ENCODE results near the gene GJB3. TPM values are rescaled to one million over a fixed set of nuclear protein-coding genes. Genes with fewer than 3 reads are reported as not detected.

GJB3 gene
- total RNA-seq, 1 experiment from 2014 or later = 46.7 TPM

GRCh38 chr1:34779962-34780361 is 1.1 kb upstream of the GJB3 start:
- peak overlapping the region; percentile 86 for H3K4me2 ChIP-seq (ENCODE audit: low read length)
- H3K4me3 ChIP-seq (replicated peaks in 1 of 2; ENCODE audit: low read depth in 1 of 2, low read length in 2 of 2) = 0 out of 4 replicates have a peak overlapping the region, but pooled peaks of 1 of the 2 experiments have one; percentile 84
- POLR2A ChIA-PET = interaction anchor here (1.0 to 1.5 kb wide), 4 partner anchors 15 to 80 kb away, joined by 4 to 5 read pairs (median 4); partner anchors contain the start of genes GJB4, GJB5 and SMIM12
- no peaks in the 10 kb centered on the region for H3K9me3 ChIP-seq (ENCODE audit: control insufficient read depth in 1 of 2, insufficient read depth in 1 of 2, low read depth in 1 of 2, low read length in 2 of 2)
- intact Hi-C loops (cut with micrococcal nuclease) = loop anchor here (2.0 kb wide), 1 partner anchor 17 kb away; no protein-coding TSS in a partner anchor
- TF ChIP-seq EZH2 (IDR thresholded peaks at IDR 0.05) (no peak), ATF3 (IDR thresholded peaks at IDR 0.05) (no peak), SIN3A (IDR thresholded peaks at IDR 0.05; ENCODE audit: low read depth) (no peak), TCF7L2 (IDR thresholded peaks at IDR 0.05; ENCODE audit: borderline replicate concordance, extremely low read depth, insufficient read depth, insufficient read length) (no peak), SRF (IDR thresholded peaks at IDR 0.05; ENCODE audit: low read depth) (no peak), ZNF274 (IDR thresholded peaks at IDR 0.05; ENCODE audit: low read depth, low read length) (no peak), ZFX (IDR thresholded peaks at IDR 0.05) (no peak), REST (IDR thresholded peaks at IDR 0.05; ENCODE audit: low read depth) (no peak), ZBTB33 (IDR thresholded peaks at IDR 0.05; ENCODE audit: extremely low read depth, insufficient replicate concordance, low read length) (no peak), CEBPB (IDR thresholded peaks at IDR 0.05; ENCODE audit: low read depth) (no peak), POLR2AphosphoS5 (IDR thresholded peaks at IDR 0.05; ENCODE audit: low read depth, low read length) (no peak), JUND (IDR thresholded peaks at IDR 0.05) (no peak), POLR2A (IDR thresholded peaks at IDR 0.05; ENCODE audit: borderline replicate concordance, extremely low read depth, insufficient read depth, insufficient read length) (no peak), EGR1 (IDR thresholded peaks at IDR 0.05; ENCODE audit: low read depth) (no peak), YY1 (IDR thresholded peaks at IDR 0.05; ENCODE audit: extremely low read depth, insufficient replicate concordance, low read depth, low read length) (no peak), SP1 (IDR thresholded peaks at IDR 0.05; ENCODE audit: low read depth) (no peak), ELF1 (IDR thresholded peaks at IDR 0.05; ENCODE audit: borderline replicate concordance, low read depth) (no peak), RAD21 (IDR thresholded peaks at IDR 0.05; ENCODE audit: low read depth) (no peak)
- TF ChIP-seq, protein P1, sequence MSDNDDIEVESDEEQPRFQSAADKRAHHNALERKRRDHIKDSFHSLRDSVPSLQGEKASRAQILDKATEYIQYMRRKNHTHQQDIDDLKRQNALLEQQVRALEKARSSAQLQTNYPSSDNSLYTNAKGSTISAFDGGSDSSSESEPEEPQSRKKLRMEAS (IDR thresholded peaks at IDR 0.05) = no peak
- TF ChIP-seq, protein P2, sequence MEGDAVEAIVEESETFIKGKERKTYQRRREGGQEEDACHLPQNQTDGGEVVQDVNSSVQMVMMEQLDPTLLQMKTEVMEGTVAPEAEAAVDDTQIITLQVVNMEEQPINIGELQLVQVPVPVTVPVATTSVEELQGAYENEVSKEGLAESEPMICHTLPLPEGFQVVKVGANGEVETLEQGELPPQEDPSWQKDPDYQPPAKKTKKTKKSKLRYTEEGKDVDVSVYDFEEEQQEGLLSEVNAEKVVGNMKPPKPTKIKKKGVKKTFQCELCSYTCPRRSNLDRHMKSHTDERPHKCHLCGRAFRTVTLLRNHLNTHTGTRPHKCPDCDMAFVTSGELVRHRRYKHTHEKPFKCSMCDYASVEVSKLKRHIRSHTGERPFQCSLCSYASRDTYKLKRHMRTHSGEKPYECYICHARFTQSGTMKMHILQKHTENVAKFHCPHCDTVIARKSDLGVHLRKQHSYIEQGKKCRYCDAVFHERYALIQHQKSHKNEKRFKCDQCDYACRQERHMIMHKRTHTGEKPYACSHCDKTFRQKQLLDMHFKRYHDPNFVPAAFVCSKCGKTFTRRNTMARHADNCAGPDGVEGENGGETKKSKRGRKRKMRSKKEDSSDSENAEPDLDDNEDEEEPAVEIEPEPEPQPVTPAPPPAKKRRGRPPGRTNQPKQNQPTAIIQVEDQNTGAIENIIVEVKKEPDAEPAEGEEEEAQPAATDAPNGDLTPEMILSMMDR (IDR thresholded peaks at IDR 0.05 in 2 of 3, conservative IDR thresholded peaks at IDR 0.05 in 1 of 3; ENCODE audit: borderline replicate concordance in 1 of 3, insufficient read depth in 1 of 3, low read depth in 2 of 3, low read length in 2 of 3) = no peak
- RAD21 ChIA-PET (ENCODE audit: low non-redundant PET in 1 of 2, low total read pairs in 2 of 2, uncharacterized antibody in 2 of 2, unreplicated experiment in 2 of 2) = interaction anchor here in 1 of 2 experiments (0.9 kb wide), 1 partner anchor 37 kb away, joined by 3 read pairs; no protein-coding TSS in a partner anchor
- ATAC-seq (no peak), DNase-seq (ENCODE audit: low read depth, low spot score) (no peak)
- BruUV-seq (replicated peaks) = no TSS peak
- peaks cover 3 to 7% of the 10 kb centered on the region in 2 experiments; a peak in 1 of 4 replicates for H3K36me3 ChIP-seq (ENCODE audit: control insufficient read depth in 1 of 2, insufficient read depth in 2 of 2, low read length in 2 of 2)
- H3K4me1 ChIP-seq (ENCODE audit: control insufficient read depth in 1 of 2, insufficient read depth in 2 of 2, low read length in 2 of 2) = peaks cover 39 to 57% of the 10 kb centered on the region in 2 experiments
- H4K20me1 ChIP-seq (ENCODE audit: insufficient read depth) = no peaks in the 10 kb centered on the region
- H3K27me3 ChIP-seq (ENCODE audit: insufficient read depth, low read length) = no peaks in the 10 kb centered on the region
- H3K9me2 ChIP-seq (ENCODE audit: insufficient read depth) = no peaks in the 10 kb centered on the region
- H3K79me2 ChIP-seq (ENCODE audit: insufficient read depth, low read length) = peaks cover 44% of the 10 kb centered on the region
- H3K9ac ChIP-seq (ENCODE audit: low read length) = peak overlapping the region; percentile 83
- H2AFZ ChIP-seq (ENCODE audit: low read depth, low read length, poor library complexity, severe bottlenecking) = no peak overlapping the region
- CTCF ChIA-PET = interaction anchor here (1.2 kb wide), 1 partner anchor 73 kb away, joined by 4 read pairs; no protein-coding TSS in a partner anchor
- peak overlapping the region; percentile 98 for H3K27ac ChIP-seq (ENCODE audit: low read depth, low read length)

Data from HCT116 (cell line).